AG10803 (cell line): ENCODE measurements around the gene PHKB.

ENCODE experiments used
- DNase-seq: peaks from one replicate; pipeline ENCODE4 v3.0.0; 2010; ENCODE audit warnings: low read depth
- H3K4me3 ChIP-seq: 2 replicates; pipeline ENCODE4 v1.5.1; 2011; ENCODE audit warnings: mild to moderate bottlenecking, low read length, control low read depth
- TF ChIP-seq, protein P1 (sequence below): conservative IDR thresholded peaks from 2 replicates; pipeline ENCODE4 v1.5.1; 2011; ENCODE audit warnings: mild to moderate bottlenecking, low read length, control low read depth, inconsistent platforms

Gene PHKB

DNA sequence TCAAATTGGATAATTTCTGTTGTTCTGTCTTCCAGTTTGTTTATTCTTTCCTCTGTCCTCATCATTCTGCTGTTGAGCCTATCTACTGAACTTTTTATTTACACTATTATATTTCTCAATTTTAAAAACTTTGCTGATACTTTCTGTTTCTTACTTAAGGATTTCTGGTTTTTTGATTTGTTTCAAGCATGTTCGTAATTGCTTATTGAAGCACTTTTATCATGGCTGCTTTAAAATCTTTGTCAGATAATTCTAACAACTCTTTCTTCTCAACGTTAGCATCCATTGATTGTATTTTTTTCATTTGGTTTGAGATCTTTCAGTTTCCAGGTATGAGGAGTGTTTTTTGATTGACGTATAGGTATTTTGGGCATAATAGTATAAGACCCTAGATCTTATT lies 116.9 kb downstream of the PHKB start:
- TF ChIP-seq, protein P1, sequence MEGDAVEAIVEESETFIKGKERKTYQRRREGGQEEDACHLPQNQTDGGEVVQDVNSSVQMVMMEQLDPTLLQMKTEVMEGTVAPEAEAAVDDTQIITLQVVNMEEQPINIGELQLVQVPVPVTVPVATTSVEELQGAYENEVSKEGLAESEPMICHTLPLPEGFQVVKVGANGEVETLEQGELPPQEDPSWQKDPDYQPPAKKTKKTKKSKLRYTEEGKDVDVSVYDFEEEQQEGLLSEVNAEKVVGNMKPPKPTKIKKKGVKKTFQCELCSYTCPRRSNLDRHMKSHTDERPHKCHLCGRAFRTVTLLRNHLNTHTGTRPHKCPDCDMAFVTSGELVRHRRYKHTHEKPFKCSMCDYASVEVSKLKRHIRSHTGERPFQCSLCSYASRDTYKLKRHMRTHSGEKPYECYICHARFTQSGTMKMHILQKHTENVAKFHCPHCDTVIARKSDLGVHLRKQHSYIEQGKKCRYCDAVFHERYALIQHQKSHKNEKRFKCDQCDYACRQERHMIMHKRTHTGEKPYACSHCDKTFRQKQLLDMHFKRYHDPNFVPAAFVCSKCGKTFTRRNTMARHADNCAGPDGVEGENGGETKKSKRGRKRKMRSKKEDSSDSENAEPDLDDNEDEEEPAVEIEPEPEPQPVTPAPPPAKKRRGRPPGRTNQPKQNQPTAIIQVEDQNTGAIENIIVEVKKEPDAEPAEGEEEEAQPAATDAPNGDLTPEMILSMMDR: no peak
- no peak for DNase-seq

DNA sequence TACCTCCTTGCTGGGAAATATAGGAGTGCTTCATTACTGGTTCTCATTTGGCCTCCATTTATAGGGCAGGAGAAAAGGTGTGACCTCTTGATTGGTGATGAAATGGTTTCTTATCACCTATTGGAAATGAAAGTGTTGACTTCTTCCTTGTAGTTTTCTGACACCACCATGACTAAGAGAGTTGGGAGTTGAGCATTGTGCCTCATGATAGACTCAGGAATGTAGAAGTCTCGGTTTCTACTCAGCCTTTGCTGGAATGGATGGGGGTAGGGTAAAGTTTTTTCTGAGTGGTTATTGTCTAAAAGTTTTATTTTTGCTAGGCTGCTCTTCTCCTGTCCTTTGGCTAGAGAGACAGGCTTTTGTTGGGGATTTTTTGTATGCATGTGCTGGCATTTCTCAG lies 117.4 kb downstream of the PHKB start:
- peak; percentile 7 for DNase-seq
- no peak overlapping the region for H3K4me3 ChIP-seq
- TF ChIP-seq, protein P1: no peak

More for the DNA sequence above, 116.9 kb downstream of the PHKB start:
- no peak overlapping the region for H3K4me3 ChIP-seq

DNA sequence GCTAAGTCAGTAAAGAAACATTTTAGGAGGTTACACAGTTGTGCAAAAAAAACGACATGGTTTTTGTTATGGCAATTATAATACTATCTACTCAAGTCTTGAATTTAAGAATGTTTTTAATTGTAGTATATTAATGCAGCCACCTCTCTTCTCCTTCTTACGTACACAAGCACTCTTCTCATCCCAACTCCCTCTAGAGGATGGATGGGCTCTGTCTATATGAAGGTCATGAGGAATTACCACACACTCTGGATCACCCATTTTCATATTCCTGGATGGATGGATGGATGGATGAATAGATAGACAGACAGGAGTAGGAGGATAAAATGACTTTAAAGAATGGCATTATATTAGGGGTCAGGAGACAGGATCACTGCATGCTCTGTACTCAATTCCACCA lies 120.0 kb downstream of the PHKB start:
- TF ChIP-seq, protein P1: no peak
- no peak for DNase-seq
- H3K4me3 ChIP-seq: no peak overlapping the region

DNA sequence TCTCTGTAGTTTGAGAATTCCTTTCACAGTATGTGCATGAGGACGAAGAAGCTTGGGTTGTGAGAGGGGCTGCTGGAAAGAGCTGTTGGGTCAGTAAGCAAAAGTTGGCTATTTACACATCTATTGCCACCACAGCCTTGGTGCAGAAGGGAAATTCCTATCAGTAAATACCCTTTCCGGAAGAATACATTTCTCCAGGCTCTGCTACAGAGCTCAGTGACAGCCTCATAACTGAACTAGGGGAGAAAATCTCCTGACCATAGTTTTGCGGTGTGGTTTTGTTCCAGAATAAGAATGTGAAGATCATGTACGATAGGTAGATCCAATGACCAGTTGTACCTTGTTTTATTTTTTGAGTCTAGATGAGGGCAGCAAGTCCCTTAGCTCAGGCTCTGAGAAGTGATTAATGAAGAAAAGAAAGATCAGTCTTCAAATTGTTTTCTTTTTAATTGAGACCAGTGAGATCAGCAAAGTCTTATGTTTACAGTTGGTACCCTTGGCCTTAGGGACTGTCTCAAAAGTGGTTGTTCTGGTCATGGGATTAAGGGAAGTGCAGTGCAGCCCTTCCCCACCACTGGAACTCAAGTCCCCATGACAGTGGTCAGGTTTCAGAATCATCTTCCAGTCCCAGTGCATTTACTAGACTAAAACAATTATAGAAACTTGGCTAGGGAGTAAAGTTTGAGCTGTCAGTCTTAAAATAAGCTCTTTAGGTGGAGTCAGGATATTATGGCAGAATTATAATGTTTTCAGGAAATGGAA lies 123.5 kb downstream of the PHKB start:
- H3K4me3 ChIP-seq: no peak overlapping the region
- no peak for DNase-seq
- TF ChIP-seq, protein P1: no peak

DNA sequence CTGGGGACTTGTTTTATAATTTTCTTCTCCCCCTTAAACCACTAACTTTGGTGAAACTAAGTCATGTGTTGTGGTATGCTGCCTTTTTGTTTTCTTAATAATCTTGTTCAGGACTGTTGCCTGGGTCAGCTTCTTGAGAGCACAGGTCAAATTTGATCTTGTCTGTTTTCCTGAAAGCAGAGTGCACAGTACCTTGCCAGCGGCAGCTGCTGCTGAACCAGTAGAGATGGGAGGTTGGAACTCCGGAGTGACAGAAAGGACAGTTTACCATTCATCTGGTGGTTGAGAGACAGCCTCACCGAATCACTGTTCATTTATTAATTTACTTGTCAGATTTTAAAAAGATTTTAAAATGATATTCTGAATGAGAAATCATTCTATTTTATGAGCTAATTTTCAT lies 125.0 kb downstream of the PHKB start:
- TF ChIP-seq, protein P1: no peak
- H3K4me3 ChIP-seq: no peak overlapping the region
- no peak for DNase-seq

DNA sequence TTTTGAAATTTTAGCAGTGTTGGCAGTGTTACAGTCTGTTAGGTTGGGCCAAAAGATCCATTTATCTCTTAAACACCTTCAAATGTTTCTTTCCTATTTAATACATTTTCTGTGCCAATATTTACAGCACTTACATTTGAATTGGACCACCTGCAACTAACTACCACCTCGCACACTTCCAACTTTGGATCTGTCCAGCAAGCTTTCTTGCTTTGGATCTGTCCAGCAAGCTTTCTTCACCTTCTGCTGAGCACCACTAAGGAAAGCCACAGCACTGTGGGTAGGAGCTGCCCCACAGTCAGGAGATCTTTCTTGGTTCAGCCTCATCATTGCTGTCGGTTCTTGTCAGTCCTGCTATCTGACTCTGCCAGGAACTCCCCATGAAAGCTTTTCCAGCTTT lies 129.3 kb downstream of the PHKB start:
- TF ChIP-seq, protein P1: no peak
- no peak for DNase-seq

DNA sequence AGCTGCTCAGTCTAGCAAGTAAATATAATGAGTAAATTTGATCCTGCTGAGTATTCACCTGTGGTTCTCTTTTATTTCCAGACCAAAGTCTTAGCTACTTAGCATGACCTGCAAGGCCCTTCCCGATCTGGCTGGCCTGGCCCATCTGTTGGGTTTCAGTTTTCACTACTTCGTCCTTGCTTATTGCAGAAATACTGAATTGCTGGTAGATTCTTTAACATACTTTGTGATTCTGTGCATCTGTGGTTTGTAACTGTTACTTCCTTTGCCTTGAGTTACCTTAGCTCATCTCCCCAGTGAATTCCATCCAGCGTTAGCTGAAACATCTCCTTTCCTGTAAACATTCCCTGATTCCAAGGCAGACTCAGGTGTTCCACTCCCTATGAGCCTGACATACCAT lies 131.1 kb downstream of the PHKB start:
- TF ChIP-seq, protein P1: no peak

More for the DNA sequence above, 129.3 kb downstream of the PHKB start:
- H3K4me3 ChIP-seq: no peak overlapping the region

More for the DNA sequence above, 131.1 kb downstream of the PHKB start:
- no peak overlapping the region for H3K4me3 ChIP-seq
- no peak for DNase-seq
